Neuron (in vitro differentiated cells): ENCODE results near the gene BCO2.

Experiments used
- H2AFZ ChIP-seq: one replicate; pipeline ENCODE4 v1.6.1; 2013; ENCODE audit warnings: low read depth, mild to moderate bottlenecking, inconsistent platforms, low read length, moderate library complexity
- H3K27me3 ChIP-seq: one replicate; pipeline ENCODE4 v1.6.1; 2013; ENCODE audit warnings: low read length; ENCODE audit not compliant: insufficient read depth
- H3K36me3 ChIP-seq: one replicate; pipeline ENCODE4 v1.6.1; 2013; ENCODE audit warnings: low read length; ENCODE audit not compliant: insufficient read depth
- H3K4me1 ChIP-seq: one replicate; pipeline ENCODE4 v1.6.1; 2013; ENCODE audit warnings: low read length; ENCODE audit not compliant: insufficient read depth
- H3K4me3 ChIP-seq: 2 replicates; pipeline ENCODE4 v1.5.1; 2013; ENCODE audit warnings: mild to moderate bottlenecking, low read length, moderate library complexity
- H3K9me3 ChIP-seq: one replicate; pipeline ENCODE4 v1.6.1; 2013; ENCODE audit warnings: low read length

Gene BCO2

GRCh38 chr11:112249871-112250610 is 74.7 kb downstream of the BCO2 start:
- Histone ChIP-seq H2AFZ (no peak overlapping the region), H3K4me3 (no peak overlapping the region), H3K27me3 (no peaks in the 10 kb centered on the region), H3K36me3 (no peaks in the 10 kb centered on the region), H3K9me3 (no peaks in the 10 kb centered on the region), H3K4me1 (no peaks in the 10 kb centered on the region)

- no peak overlapping the region for H2AFZ ChIP-seq
- H3K4me3 ChIP-seq = no peak overlapping the region
- H3K27me3 ChIP-seq = no peaks in the 10 kb centered on the region
- no peaks in the 10 kb centered on the region for H3K36me3 ChIP-seq
- H3K4me1 ChIP-seq = no peaks in the 10 kb centered on the region
- H3K9me3 ChIP-seq = no peaks in the 10 kb centered on the region
Measured at GRCh38 chr11:112253605-112254242, 78.4 kb downstream of the BCO2 start.

- Histone ChIP-seq H3K4me1 (no peaks in the 10 kb centered on the region), H3K36me3 (no peaks in the 10 kb centered on the region), H3K9me3 (no peaks in the 10 kb centered on the region), H3K27me3 (no peaks in the 10 kb centered on the region), H2AFZ (no peak overlapping the region), H3K4me3 (no peak overlapping the region)
Measured at GRCh38 chr11:112255067-112255720, 79.9 kb downstream of the BCO2 start.

GRCh38 chr11:112260490-112260889 is 85.2 kb downstream of the BCO2 start, which contains the start of gene PLET1:
TSS of gene PLET1 (minus strand) at chr11:112260860. CDS start at chr11:112260589, 271 bp downstream.
- Histone ChIP-seq H2AFZ (no peak within 1 kb of the TSS), H3K9me3 (no peaks in the 10 kb centered on the region), H3K36me3 (no peaks in the 10 kb centered on the region), H3K4me1 (no peaks in the 10 kb centered on the region), H3K27me3 (no peaks in the 10 kb centered on the region), H3K4me3 (no peak within 1 kb of the TSS)

GRCh38 chr11:112265659-112266409 is 90.5 kb downstream of the BCO2 start:
- Histone ChIP-seq H3K27me3 (no peaks in the 10 kb centered on the region), H3K36me3 (no peaks in the 10 kb centered on the region), H3K4me3 (no peak overlapping the region), H2AFZ (no peak overlapping the region), H3K4me1 (no peaks in the 10 kb centered on the region), H3K9me3 (no peaks in the 10 kb centered on the region)

- Histone ChIP-seq H3K36me3 (no peaks in the 10 kb centered on the region), H3K9me3 (no peaks in the 10 kb centered on the region), H2AFZ (no peak overlapping the region), H3K27me3 (no peaks in the 10 kb centered on the region), H3K4me3 (no peak overlapping the region), H3K4me1 (no peaks in the 10 kb centered on the region)
Measured at GRCh38 chr11:112266410-112266778, 91.1 kb downstream of the BCO2 start.

- no peaks in the 10 kb centered on the region for H3K36me3 ChIP-seq
- H3K4me1 ChIP-seq = no peaks in the 10 kb centered on the region
- H2AFZ ChIP-seq = no peak overlapping the region
- no peak overlapping the region for H3K4me3 ChIP-seq
- H3K9me3 ChIP-seq = no peaks in the 10 kb centered on the region
- H3K27me3 ChIP-seq = no peaks in the 10 kb centered on the region
Measured at GRCh38 chr11:112267188-112267591, 91.9 kb downstream of the BCO2 start.

- Histone ChIP-seq H3K36me3 (no peaks in the 10 kb centered on the region), H2AFZ (no peak overlapping the region), H3K27me3 (no peaks in the 10 kb centered on the region), H3K4me3 (no peak overlapping the region), H3K9me3 (no peaks in the 10 kb centered on the region), H3K4me1 (no peaks in the 10 kb centered on the region)
Measured at GRCh38 chr11:112268406-112268805, 93.1 kb downstream of the BCO2 start.
